CD14-positive monocyte (primary cell): ENCODE measurements around the gene SYNE2. TPM values are rescaled to one million over a fixed set of nuclear protein-coding genes. Genes with fewer than 3 reads are reported as not detected.

Source experiments
- DNase-seq, 3 donors: peaks; one replicate each; pipeline ENCODE4 v3.0.0-alpha.2; 2011 to 2022
- H2AFZ ChIP-seq: 2 replicates; pipeline ENCODE4 v1.6.0; 2012; ENCODE audit warnings: mild to moderate bottlenecking, low read depth, low read length, inconsistent platforms; ENCODE audit not compliant: insufficient read depth, poor library complexity, severe bottlenecking
- H3K27ac ChIP-seq, 2 donors: 1 replicate in 1 of 2; 2 replicates in 1 of 2; pipeline ENCODE4 v1.5.1; 2012 to 2013; ENCODE audit warnings: low read length in 2 of 2, control low read depth in 1 of 2, inconsistent platforms in 1 of 2, low read depth in 1 of 2, mild to moderate bottlenecking in 1 of 2
- H3K27me3 ChIP-seq, 2 donors: one replicate each; pipeline versions ENCODE4 v1.6.0 to v1.6.1; 2011 to 2013; ENCODE audit warnings: low read length in 2 of 2; ENCODE audit not compliant: control insufficient read depth in 2 of 2, insufficient read depth in 2 of 2
- H3K36me3 ChIP-seq, 2 donors: replicated peaks in 1 of 2; 1 replicate in 1 of 2; 2 replicates in 1 of 2; pipeline versions ENCODE4 v1.5.1 to v1.6.1; 2012 to 2013; ENCODE audit warnings: low read length in 2 of 2, control low read depth in 1 of 2, inconsistent platforms in 1 of 2, mild to moderate bottlenecking in 1 of 2; ENCODE audit not compliant: insufficient read depth in 2 of 2, control insufficient read depth in 1 of 2
- H3K4me1 ChIP-seq, 2 donors: 1 replicate in 1 of 2; 2 replicates in 1 of 2; pipeline versions ENCODE4 v1.5.1 to v1.6.1; 2012 to 2013; ENCODE audit warnings: low read length in 2 of 2, control low read depth in 1 of 2, inconsistent platforms in 1 of 2, mild to moderate bottlenecking in 1 of 2, moderate library complexity in 1 of 2; ENCODE audit not compliant: insufficient read depth in 2 of 2, control insufficient read depth in 1 of 2
- H3K4me2 ChIP-seq: replicated peaks from 2 replicates; pipeline ENCODE3; 2012; ENCODE audit warnings: low read length, moderate library complexity, mild to moderate bottlenecking; ENCODE audit not compliant: poor library complexity, severe bottlenecking; ENCODE audit errors: extremely low read depth
- H3K4me3 ChIP-seq, 3 experiments: fragments of 200-600 bp in 1 of 3; sonication (generic) in 1 of 3; replicated peaks in 1 of 3; 1 replicate in 2 of 3; 2 replicates in 1 of 3; pipeline ENCODE4 v1.5.1; 2011 to 2013; ENCODE audit warnings: low read length in 3 of 3, mild to moderate bottlenecking in 3 of 3, control low read depth in 2 of 3, low read depth in 2 of 3, inconsistent platforms in 1 of 3, moderate library complexity in 1 of 3
- H3K79me2 ChIP-seq: 2 replicates; pipeline ENCODE4 v1.6.0; 2012; ENCODE audit warnings: mild to moderate bottlenecking, control low read depth, inconsistent platforms, low read length, moderate library complexity; ENCODE audit not compliant: insufficient read depth
- H3K9ac ChIP-seq: 2 replicates; pipeline ENCODE4 v1.6.0; 2017; ENCODE audit warnings: low read length, mild to moderate bottlenecking; ENCODE audit not compliant: insufficient read depth, poor library complexity, severe bottlenecking
- H3K9me3 ChIP-seq, 2 donors: replicated peaks in 1 of 2; 1 replicate in 1 of 2; 2 replicates in 1 of 2; pipeline versions ENCODE4 v1.5.1 to v1.6.1; 2012 to 2013; ENCODE audit warnings: low read length in 2 of 2, control low read depth in 1 of 2; ENCODE audit not compliant: control insufficient read depth in 1 of 2, insufficient read depth in 1 of 2
- H4K20me1 ChIP-seq: 2 replicates; pipeline ENCODE4 v1.6.0; 2012; ENCODE audit warnings: mild to moderate bottlenecking, low read length, control low read depth, moderate library complexity; ENCODE audit not compliant: insufficient read depth
- H3K27ac Mint-ChIP-seq, 7 donors: one replicate each; pipeline ENCODE4 v1.8.0; 2020; ENCODE audit warnings: mild to moderate bottlenecking in 7 of 7, mixed read lengths in 7 of 7, moderate library complexity in 6 of 7, inconsistent platforms in 2 of 7
- H3K27me3 Mint-ChIP-seq, 3 donors: one replicate each; pipeline ENCODE4 v1.8.0; 2021 to 2022; ENCODE audit warnings: low read depth in 3 of 3, mild to moderate bottlenecking in 3 of 3, mixed read lengths in 3 of 3, moderate library complexity in 3 of 3, inconsistent platforms in 1 of 3
- H3K36me3 Mint-ChIP-seq, 2 donors: one replicate each; pipeline ENCODE4 v1.8.0; 2020; ENCODE audit warnings: mixed read lengths in 2 of 2, inconsistent platforms in 1 of 2, mild to moderate bottlenecking in 1 of 2
- H3K4me1 Mint-ChIP-seq: one replicate; pipeline ENCODE4 v1.8.0; 2020; ENCODE audit warnings: mild to moderate bottlenecking, mixed read lengths
- H3K4me3 Mint-ChIP-seq, 2 donors: one replicate each; pipeline ENCODE4 v1.8.0; 2020; ENCODE audit warnings: mild to moderate bottlenecking in 2 of 2, mixed read lengths in 2 of 2, moderate library complexity in 1 of 2
- H3K9me3 Mint-ChIP-seq, 7 donors: one replicate each; pipeline ENCODE4 v1.8.0; 2020 to 2022; ENCODE audit warnings: mixed read lengths in 7 of 7, mild to moderate bottlenecking in 6 of 7, moderate library complexity in 6 of 7, inconsistent platforms in 2 of 7
- CTCF ChIP-seq: fragments of 200-600 bp; IDR thresholded peaks from one replicate; pipeline ENCODE4 v1.8.0; 2022; ENCODE audit warnings: antibody characterized with exemption, mild to moderate bottlenecking
- WGBS: methylation state at CpG from one replicate; pipeline ENCODE4 v1.1.5; 2013; ENCODE audit warnings: missing lambda C conversion rate; ENCODE audit not compliant: insufficient coverage; 5-methylcytosine and 5-hydroxymethylcytosine counted together
- intact Hi-C, 2 donors: fragments of 100-400 bp; cut with micrococcal nuclease; formaldehyde crosslinking; loops; one replicate each; pipeline versions ENCODE4 v1.15.0 to v1.15.1; 2023
- polyA plus RNA-seq, 3 donors: library from polyadenylated mRNA; depleted of rRNA in 1 of 3; unstranded in 2 of 3; stranded (reverse) in 1 of 3; fragments of 300-500 nt in 2 of 3; fragments of >200 nt in 1 of 3; fragmentation: Illumina TruSeq in 2 of 3; gene quantifications; 1 replicate in 2 of 3; 2 replicates in 1 of 3; pipeline ENCODE4 v1.2.3, GENCODE V29; 2012 to 2021

The SYNE2 gene
- polyA plus RNA-seq, 3 donors, result 0.06 to 0.46 (median 0.44) TPM

DNA sequence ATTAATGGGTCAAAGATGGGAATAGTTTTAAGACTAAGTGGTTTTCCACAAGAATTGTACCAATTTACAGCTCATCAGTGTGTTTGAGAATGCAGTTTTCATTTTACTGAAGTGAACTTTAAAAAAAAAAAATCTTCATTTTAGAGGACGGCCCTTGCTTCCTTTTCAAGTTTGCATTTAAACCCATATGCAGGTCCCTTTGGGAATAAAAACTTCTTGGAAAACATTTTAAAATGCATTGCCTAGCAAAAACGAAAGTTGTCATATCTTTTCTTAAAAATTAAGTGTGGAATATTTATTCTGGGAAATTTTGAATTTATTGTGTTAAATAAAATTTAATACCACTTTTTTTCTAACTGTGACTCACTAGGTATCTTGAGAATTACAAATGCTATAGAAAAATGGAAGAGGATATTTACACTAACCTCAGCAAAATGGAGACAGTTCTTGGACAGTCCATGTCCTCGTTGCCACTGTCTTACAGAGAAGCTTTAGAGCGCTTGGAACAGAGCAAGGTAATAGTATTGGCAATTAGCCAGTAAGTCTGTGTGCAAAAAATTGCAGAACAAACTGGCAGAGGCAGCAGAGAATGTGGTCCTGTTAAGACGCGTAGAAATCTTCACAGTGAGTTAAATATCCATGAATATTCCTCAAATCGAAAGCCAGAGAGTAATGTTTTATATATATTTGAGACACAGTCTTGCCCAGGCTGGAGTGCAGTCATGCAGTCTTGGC, 209.7 kb downstream of the SYNE2 start:
- H2AFZ ChIP-seq, result no peak overlapping the region
- peaks cover 1 to 5% (median 4%) of the 10 kb centered on the region in 3 donors for H3K27me3 Mint-ChIP-seq
- intact Hi-C loops, result no loop called here
- DNase-seq, result no peak
- H3K9me3 ChIP-seq, result no peaks in the 10 kb centered on the region
- no peaks in the 10 kb centered on the region for H3K36me3 Mint-ChIP-seq
- H3K36me3 ChIP-seq, result no peaks in the 10 kb centered on the region
- H4K20me1 ChIP-seq, result no peaks in the 10 kb centered on the region
- H3K4me3 ChIP-seq, result no peak overlapping the region
- H3K9ac ChIP-seq, result no peak overlapping the region
- no peaks in the 10 kb centered on the region for H3K79me2 ChIP-seq
- no peak overlapping the region for H3K27ac ChIP-seq
- no peaks in the 10 kb centered on the region for H3K4me1 ChIP-seq
- H3K9me3 Mint-ChIP-seq, result no peaks in the 10 kb centered on the region
- H3K4me3 Mint-ChIP-seq, result no peak overlapping the region
- no peak for TF ChIP-seq CTCF
- no peak overlapping the region for H3K27ac Mint-ChIP-seq
- H3K4me2 ChIP-seq, result no peak overlapping the region
- 100% methylated on average over 2 of the region's 7 CpGs for WGBS
- no peaks in the 10 kb centered on the region for H3K4me1 Mint-ChIP-seq
- no peaks in the 10 kb centered on the region for H3K27me3 ChIP-seq

GRCh38 chr14:64064447-64064846, 211.6 kb downstream of the SYNE2 start:
- WGBS, result no CpG with 5 or more reads among the region's 2 CpGs
- H3K4me3 ChIP-seq, result no peak overlapping the region
- intact Hi-C loops, result no loop called here
- no peak for DNase-seq
- H3K9me3 ChIP-seq, result no peaks in the 10 kb centered on the region
- H3K79me2 ChIP-seq, result no peaks in the 10 kb centered on the region
- H3K4me3 Mint-ChIP-seq, result no peak overlapping the region
- H3K36me3 ChIP-seq, result no peaks in the 10 kb centered on the region
- H3K27me3 Mint-ChIP-seq, result peaks cover 1 to 6% (median 4%) of the 10 kb centered on the region in 3 donors
- no peak overlapping the region for H3K27ac ChIP-seq
- no peaks in the 10 kb centered on the region for H3K4me1 ChIP-seq
- TF ChIP-seq CTCF, result no peak
- no peaks in the 10 kb centered on the region for H4K20me1 ChIP-seq
- H3K27me3 ChIP-seq, result no peaks in the 10 kb centered on the region
- H3K27ac Mint-ChIP-seq, result no peak overlapping the region
- no peak overlapping the region for H2AFZ ChIP-seq
- H3K9me3 Mint-ChIP-seq, result no peaks in the 10 kb centered on the region
- no peak overlapping the region for H3K4me2 ChIP-seq
- H3K36me3 Mint-ChIP-seq, result no peaks in the 10 kb centered on the region
- no peak overlapping the region for H3K9ac ChIP-seq
- no peaks in the 10 kb centered on the region for H3K4me1 Mint-ChIP-seq
